ENCODE results near the gene TBC1D22B.

DNA sequence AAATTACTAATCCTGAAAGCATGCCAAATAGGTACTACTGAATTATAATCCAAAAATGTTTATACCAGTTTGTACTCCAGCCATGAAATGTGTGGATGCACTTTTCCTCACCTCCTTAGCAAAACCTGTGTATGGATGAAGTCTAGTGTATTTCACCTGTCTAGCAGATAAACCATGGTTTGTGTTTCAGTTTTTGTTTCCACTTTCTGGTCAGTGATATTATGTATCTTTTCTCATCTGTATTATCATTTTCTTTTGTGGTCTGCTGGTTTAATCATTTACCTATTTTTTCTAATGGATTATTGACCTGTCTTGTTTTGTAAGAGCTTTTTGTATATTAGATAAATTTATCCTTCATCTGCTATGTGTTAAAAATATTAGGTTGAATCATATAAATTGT lies 41.4 kb downstream of the TBC1D22B start:
- TF ChIP-seq POLR2A (IDR thresholded peaks at IDR 0.05): no peak
- TF ChIP-seq, protein P1, sequence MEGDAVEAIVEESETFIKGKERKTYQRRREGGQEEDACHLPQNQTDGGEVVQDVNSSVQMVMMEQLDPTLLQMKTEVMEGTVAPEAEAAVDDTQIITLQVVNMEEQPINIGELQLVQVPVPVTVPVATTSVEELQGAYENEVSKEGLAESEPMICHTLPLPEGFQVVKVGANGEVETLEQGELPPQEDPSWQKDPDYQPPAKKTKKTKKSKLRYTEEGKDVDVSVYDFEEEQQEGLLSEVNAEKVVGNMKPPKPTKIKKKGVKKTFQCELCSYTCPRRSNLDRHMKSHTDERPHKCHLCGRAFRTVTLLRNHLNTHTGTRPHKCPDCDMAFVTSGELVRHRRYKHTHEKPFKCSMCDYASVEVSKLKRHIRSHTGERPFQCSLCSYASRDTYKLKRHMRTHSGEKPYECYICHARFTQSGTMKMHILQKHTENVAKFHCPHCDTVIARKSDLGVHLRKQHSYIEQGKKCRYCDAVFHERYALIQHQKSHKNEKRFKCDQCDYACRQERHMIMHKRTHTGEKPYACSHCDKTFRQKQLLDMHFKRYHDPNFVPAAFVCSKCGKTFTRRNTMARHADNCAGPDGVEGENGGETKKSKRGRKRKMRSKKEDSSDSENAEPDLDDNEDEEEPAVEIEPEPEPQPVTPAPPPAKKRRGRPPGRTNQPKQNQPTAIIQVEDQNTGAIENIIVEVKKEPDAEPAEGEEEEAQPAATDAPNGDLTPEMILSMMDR (IDR thresholded peaks at IDR 0.05): no peak
